Adipose tissue (tissue), 3 donors: Measurements from ENCODE around the gene ZNF497. TPM values are rescaled to one million over a fixed set of nuclear protein-coding genes. Genes with fewer than 3 reads are reported as not detected.

Experiments
- H3K27ac ChIP-seq: one replicate; pipeline ENCODE4 v1.5.1; 2013; ENCODE audit warnings: low read depth, low read length
- WGBS, 3 donors: extraction: QIAGEN DNeasy Blood & Tissue Kit; methylation state at CpG; one replicate each; pipeline ENCODE4 v1.1.7; 2013; 5-methylcytosine and 5-hydroxymethylcytosine counted together
- polyA plus RNA-seq, 3 donors: library from polyadenylated mRNA; stranded (reverse); fragments of 200-250 nt; gene quantifications; one replicate each; pipeline ENCODE4 v1.2.3, GENCODE V29; 2013
- donor health status: healthy with polysubstance abuse.
- donor health status: Bipolar disorder and iron deficiency.
- donor health status: healthy.

ZNF497 gene
- polyA plus RNA-seq, 3 donors, result 0.22 to 1.3 (median 0.51) TPM

- 4 to 6% (median 5%) methylated on average over 26 to 75 of the region's 75 CpGs for WGBS, 3 donors
- H3K27ac ChIP-seq, result no peak overlapping the region
Observed at GRCh38 chr19:58395979-58396627, 33.6 kb upstream of the ZNF497 start.

DNA sequence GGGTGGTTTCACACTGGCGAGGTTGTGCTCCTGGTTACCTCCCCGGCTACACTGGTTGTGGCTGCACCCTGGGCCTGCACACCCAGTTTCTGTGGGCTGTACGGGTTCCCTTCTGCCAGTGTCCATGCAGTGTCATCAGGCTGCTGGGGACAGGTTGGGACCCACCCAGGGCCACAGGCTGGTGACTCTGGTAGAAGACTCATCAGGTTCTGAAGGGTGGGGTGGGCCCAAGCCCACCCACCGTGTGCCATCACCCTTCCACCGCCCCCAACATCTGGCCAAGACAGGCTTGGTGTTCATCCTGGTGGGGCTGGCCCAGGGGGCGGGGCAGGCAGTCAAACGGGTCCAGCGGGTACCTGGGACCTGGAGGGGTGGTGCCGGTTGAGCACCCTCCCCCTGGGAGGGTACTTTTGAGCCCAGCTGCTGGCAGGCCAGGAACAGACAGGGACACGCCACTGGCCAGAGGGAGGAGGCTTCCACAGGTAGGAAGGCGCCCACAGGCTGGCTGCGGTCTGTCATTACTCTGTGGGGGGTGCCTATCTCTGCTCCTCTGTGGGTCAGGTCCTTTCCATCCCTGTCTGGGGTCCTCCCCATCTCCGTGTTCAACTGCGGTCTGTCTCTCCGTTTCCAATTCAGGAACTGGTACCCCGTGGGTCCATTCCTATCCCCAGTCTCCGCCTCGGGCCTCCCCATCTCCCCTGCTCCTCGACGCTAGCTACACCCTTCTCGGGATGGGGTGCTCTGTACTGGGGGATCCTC, 32.8 kb upstream of the ZNF497 start, which contains the start of gene RNF225:
TSS of gene RNF225 (plus strand) at position 437 of the 759 bp plus-strand sequence. CDS start 434 bp downstream, outside the sequence.
- H3K27ac ChIP-seq, result no peak within 1 kb of the TSS
- 27 to 45% (median 39%) methylated on average over 20 to 21 of the region's 21 CpGs for WGBS, 3 donors

DNA sequence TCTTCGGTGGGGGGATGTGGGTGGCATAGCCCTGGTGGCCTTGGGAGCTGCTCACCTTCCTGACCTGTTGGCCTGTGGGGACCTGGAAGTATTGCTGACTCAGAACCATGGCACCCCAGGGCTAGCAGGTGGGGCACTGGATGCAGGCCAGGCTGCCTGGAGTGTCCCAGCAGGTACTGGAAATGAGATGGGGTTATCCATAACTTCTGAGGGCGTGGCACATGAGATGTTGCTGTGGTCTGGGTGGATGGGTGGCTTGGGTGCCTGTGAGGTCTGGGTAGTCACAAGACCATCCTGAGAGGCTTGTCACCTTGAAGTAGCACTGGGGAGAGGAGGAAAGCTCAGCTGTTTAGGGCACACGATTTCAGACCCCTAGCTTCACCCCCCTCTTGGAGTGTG, 32.3 kb upstream of the ZNF497 start:
- WGBS, 3 donors, result 59 to 69% (median 69%) methylated on average over 3 of the region's 3 CpGs
- no peak overlapping the region for H3K27ac ChIP-seq

- 85 to 92% (median 88%) methylated on average over 4 of the region's 4 CpGs for WGBS, 3 donors
- no peak overlapping the region for H3K27ac ChIP-seq
Observed at GRCh38 chr19:58393725-58394033, 31.1 kb upstream of the ZNF497 start.

DNA sequence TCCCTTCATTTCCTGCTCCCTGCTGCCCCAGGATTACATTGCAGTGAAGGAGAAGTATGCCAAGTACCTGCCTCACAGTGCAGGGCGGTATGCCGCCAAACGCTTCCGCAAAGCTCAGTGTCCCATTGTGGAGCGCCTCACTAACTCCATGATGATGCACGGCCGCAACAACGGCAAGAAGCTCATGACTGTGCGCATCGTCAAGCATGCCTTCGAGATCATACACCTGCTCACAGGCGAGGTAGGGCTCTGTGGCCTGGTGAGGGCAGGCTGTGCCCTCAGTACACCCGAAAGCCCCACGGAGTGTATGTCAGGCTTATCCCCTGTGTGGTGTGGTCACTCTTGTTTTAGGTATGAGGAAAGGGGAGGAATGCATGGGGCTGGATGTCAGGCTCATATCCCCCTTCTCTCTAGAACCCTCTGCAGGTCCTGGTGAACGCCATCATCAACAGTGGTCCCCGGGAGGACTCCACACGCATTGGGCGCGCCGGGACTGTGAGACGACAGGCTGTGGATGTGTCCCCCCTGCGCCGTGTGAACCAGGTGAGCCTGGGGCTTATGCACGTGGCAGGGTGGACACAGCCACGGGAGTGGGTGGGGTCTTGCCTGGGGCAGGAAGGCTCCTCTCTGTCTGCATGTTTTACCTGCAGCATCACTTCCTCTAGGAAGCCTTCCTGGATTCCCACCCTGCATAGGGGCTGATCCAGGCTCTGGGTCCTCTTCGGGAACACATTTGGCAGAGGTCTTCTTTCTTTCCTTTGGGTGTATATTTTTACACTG, 30.6 kb upstream of the ZNF497 start:
- no peak overlapping the region for H3K27ac ChIP-seq
- WGBS, 3 donors, result 90 to 92% (median 92%) methylated on average over 26 of the region's 26 CpGs

- H3K27ac ChIP-seq, result no peak overlapping the region
- WGBS, 3 donors, result 56 to 84% (median 81%) methylated on average over 3 of the region's 3 CpGs
Observed at GRCh38 chr19:58388175-58388526, 25.6 kb upstream of the ZNF497 start.

DNA sequence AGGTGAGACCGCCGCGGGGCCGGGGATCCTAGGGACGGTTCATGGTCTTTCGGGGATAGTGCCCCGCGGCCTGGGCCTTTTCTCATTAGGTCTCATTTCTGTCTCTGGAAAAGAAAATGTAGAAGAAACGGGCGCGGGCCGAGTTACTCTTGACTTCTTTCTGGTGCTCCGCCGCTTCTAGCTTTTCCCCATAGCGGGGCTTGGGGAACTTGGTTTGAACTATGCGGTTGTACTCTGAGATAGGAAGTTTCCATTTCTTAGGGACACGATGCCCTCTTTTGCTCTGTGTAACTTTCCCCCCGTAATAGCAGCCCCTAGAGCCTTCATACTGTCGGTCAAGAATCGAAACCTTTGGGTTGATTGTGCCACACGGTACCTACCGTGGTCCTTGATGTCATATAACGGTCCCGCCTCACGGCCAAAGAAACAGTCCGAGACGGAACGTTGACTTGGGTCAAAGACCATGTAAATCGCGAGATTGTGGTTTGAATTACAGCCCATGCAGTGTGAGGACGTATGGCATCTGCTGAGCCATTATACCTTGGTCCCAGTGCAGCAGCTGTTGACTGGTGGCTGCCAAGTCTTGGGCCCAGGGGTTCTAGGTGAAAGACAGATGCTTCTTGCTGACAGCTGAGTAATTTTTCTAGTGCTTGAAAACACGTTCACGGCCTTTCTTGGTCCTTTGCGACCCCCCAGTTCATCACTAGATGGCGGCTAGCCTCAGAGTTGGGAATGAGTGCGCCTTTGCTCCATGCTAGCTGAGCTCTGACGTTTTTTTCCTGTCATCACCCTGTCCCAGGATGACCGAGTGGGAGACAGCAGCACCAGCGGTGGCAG, 25.0 kb upstream of the ZNF497 start:
- WGBS, 3 donors, result 5 to 9% (median 8%) methylated on average over 39 of the region's 39 CpGs
- peak overlapping the region; percentile 60 for H3K27ac ChIP-seq

DNA sequence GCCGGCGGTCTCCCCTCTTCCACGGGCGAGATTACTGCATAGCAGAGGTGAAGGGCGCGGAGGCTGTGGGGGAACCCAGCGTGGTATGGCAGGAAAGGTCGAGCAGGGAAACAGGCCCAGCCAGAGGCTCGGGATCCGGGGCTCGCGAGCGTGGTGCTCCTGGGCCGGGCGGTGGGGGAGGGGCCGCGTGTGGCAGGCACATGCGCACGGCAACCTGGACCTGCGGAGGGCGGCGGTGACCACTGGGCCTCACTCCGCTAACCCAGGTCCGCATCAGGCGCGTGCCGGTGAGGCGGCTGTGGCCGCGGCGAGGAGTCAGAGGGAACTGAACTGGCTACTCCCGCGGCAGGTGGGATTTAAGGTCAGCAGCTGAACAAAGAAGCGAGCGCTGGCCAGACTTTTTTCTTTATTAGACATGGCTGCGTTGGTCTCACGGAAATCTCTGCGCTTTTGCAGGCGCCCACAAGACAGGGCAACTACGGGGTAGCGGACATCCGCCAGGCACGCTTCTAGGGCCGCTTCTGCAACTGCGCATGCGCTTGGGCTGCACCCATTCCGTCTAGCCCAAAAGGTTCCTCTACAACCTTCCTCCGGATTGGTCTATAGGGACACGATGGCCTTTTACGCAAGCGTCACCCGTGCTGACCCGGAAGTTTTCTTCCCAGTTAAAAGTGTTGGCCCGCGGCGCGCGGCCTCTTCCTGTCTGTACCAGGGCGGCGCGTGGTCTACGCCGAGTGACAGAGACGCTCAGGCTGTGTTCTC, 24.2 kb upstream of the ZNF497 start, which contains the start of gene RPS5:
TSS of gene RPS5 (plus strand) at position 694 of the 762 bp plus-strand sequence. CDS start 869 bp downstream, outside the sequence.
- WGBS, 3 donors, result 0 to 1% (median 0%) methylated on average over 64 of the region's 64 CpGs
- H3K27ac ChIP-seq, result peak within 1 kb of the TSS; percentile 60

- peak overlapping the region; percentile 60 for H3K27ac ChIP-seq
- WGBS, 3 donors, result 7 to 11% (median 8%) methylated on average over 30 to 36 of the region's 36 CpGs
Observed at GRCh38 chr19:58385891-58386575, 23.5 kb upstream of the ZNF497 start.

DNA sequence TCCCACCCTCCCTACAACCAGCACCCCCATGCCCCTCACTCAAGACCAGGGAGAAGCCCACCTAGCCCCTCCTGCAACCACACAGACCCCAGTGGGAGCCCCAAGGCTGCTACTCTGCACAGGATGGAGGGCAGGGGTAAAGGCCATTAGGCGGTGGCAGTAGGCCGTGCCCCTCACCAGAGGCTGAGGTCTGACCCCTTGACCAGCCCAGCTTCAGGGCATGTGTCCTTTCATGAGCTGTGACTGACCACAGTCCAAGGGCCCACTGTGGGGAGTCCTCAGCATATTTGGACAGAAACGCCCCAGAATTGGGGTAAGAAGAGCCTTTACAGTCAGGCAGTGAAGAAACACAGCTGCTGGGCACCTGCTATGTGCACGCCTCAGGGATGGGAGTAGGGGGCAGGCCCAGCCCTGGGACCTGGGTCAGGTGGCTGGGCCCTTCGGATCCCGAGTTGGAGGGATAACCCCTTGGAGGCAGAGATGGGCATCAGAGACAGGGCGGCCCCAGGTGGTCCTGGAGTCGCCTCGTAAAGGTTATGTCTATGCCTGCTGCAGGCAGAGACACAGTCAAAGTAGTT, 22.9 kb upstream of the ZNF497 start:
- H3K27ac ChIP-seq, result no peak overlapping the region
- 69 to 86% (median 85%) methylated on average over 9 of the region's 9 CpGs for WGBS, 3 donors

DNA sequence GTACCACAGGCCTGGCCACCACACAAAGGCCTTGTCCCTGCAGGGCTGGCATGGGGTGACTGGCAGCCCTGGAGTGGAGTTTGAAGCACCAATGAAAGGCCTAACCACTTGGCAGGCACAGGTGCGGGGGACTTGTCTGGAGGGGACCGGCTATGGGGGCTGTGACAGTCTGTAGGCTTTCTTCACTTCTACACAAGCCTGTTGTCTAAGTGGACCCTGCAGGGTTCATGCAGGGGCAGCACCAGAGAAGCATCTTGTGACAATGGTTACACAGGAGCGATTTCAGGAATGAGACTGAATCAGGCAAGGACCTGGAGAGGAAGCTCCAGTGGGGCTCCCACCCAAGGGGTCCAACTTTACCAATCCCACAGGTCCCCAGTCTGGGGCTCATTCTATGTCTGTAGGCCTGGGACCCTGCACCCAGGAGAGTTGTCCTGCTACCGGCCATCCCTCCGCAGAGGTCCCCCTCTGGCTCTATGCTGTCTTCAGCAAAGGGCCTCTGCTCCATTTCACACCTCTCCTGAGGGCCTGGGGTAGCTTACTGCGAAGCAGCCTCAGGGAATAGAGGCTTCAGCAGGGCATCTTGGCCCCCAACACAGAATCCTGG, 20.5 kb upstream of the ZNF497 start:
- WGBS, 3 donors, result 91 to 95% (median 94%) methylated on average over 6 of the region's 6 CpGs
- H3K27ac ChIP-seq, result no peak overlapping the region

GRCh38 chr19:58381460-58382212, 19.1 kb upstream of the ZNF497 start:
- 26 to 32% (median 30%) methylated on average over 26 of the region's 26 CpGs for WGBS, 3 donors
- H3K27ac ChIP-seq, result no peak overlapping the region

DNA sequence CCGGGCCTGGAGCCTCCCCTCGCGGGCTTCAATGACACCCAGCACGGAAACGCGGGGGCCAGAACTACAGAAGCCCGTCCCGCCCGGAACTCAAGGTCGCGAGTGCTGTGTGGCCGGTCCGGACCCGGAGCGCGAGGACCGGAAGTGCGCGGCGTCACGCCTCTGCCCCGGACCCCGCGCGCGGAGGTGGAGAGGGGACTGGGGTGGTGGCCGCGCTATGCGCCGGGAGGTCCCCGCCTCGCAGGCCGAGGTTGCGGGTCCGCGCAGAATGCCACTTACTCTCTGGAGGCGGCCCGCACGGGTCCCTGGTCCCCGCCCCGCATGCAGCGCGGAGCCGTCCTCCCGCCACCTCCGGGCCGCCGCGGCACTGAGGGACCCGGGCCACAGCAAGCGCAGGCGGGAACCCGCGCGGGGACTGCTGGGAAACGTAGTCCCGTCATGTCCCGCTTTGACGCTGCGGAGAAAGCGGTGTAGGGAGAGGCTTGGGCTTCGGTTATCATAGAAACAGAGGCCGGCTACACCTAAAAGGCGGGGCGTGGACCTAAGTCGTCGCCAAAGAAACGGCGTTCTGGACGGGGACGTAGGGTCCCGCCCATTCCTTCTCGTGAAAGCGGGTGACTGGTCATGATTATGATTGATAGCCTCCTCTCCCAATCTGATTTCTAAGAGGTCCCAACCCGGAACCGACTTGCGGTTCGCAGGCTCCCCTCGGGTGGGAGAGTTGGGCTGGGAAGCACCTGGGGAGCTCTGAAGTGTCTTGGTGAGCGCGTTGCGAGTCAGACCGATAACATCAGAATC, 18.3 kb upstream of the ZNF497 start, which contains the start of gene ZNF837:
TSS of gene ZNF837 (minus strand) at position 369 of the 798 bp plus-strand sequence. CDS start 11,698 bp downstream, outside the sequence.
- H3K27ac ChIP-seq, result peak within 1 kb of the TSS; percentile 76
- 0 to 1% (median 0%) methylated on average over 80 to 83 of the region's 83 CpGs for WGBS, 3 donors

DNA sequence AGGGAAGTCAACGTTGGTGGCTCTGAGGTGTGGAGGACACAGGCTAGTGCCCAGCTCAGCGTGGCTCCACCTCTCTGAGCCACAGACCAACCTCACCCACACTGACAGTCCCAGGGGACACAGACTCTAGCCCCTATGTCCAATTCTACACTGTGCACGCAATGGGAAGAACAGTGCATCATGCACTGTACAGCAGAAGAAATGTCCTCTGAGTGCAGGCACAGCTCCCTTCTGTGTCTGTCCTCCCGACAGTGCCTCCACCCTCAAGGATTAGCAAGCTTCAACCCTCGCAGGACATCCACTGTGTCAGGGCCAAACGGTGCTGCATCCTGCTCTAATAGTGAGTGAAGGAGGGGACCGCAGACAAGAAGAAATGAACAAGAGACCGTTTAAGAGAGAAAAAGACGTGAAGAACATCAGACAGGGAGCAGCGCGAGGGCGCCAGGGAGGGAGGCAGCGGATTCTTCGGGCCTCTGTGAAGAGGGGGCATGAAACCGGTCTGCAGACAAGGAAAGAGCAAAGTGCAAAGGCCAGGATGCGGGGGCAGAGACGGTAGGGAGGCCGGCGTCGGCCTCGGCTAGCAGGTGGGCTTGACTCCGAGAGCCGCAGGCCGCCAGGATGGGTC, 17.6 kb upstream of the ZNF497 start:
- peak overlapping the region; percentile 76 for H3K27ac ChIP-seq
- WGBS, 3 donors, result 7% methylated on average over 24 of the region's 24 CpGs
